HCT116 (cell line): Measurements from ENCODE around the gene FBXW8. TPM values are rescaled to one million over a fixed set of nuclear protein-coding genes. Genes with fewer than 3 reads are reported as not detected.

ENCODE experiments used
- ATAC-seq: fragments of 200-7000 bp; cut with Tn5 transposase; 2 replicates; pipeline ENCODE4 v1.9.1; 2020; ENCODE audit warnings: mild to moderate bottlenecking, moderate library complexity
- BruUV-seq: library from RNA; stranded (reverse); fragments of 400-500 nt; replicated peaks from 2 replicates; lab custom pipeline; 2021; lab: Mats Ljungman, UMichigan
- CTCF ChIA-PET: fragments of 300-600 bp; sonication (Branson Sonifier 250); formaldehyde crosslinking; loops from one replicate; lab custom pipeline; 2021; ENCODE audit warnings: antibody characterized with exemption; lab: Charles Lee
- POLR2A ChIA-PET: fragments of 300-600, 350-600 bp; sonication (Branson Sonifier 250); formaldehyde crosslinking; loops from one replicate; lab custom pipeline; 2021; ENCODE audit warnings: antibody characterized with exemption; lab: Charles Lee
- RAD21 ChIA-PET, 2 experiments: fragments of 300-600 bp; sonication (Branson Sonifier 250); formaldehyde crosslinking; loops; one replicate each; lab custom pipeline; 2023; ENCODE audit warnings: low total read pairs in 2 of 2; ENCODE audit not compliant: uncharacterized antibody in 2 of 2, unreplicated experiment in 2 of 2, low non-redundant PET in 1 of 2; lab: Charles Lee
- DNase-seq: peaks from one replicate; pipeline ENCODE4 v3.0.0-alpha.2; 2010; ENCODE audit warnings: low read depth, low spot score
- H2AFZ ChIP-seq: fragments of 200-600 bp; shearing (Covaris generic), sonication (generic); 2 replicates; pipeline ENCODE4 v1.6.1; 2017; ENCODE audit warnings: low read depth, mixed run types, mixed read lengths, antibody characterized with exemption, low read length; ENCODE audit not compliant: poor library complexity, severe bottlenecking
- H3K27ac ChIP-seq: 2 replicates; pipeline ENCODE4 v1.5.1; 2012; ENCODE audit warnings: low read depth, low read length
- H3K27me3 ChIP-seq: fragments of 200-600 bp; sonication (generic); 2 replicates; pipeline ENCODE4 v1.6.1; 2016; ENCODE audit warnings: mixed run types, low read length, mixed read lengths; ENCODE audit not compliant: insufficient read depth
- H3K36me3 ChIP-seq, 2 experiments: fragments of 200-500 bp in 1 of 2; fragments of 200-600 bp in 1 of 2; sonication (Bioruptor generic) in 1 of 2; sonication (generic) in 1 of 2; 2 replicates each; pipeline versions ENCODE4 v1.5.1 to v1.6.1; 2014 to 2016; ENCODE audit warnings: low read length in 2 of 2, inconsistent platforms in 1 of 2, mixed read lengths in 1 of 2, mixed run types in 1 of 2; ENCODE audit not compliant: insufficient read depth in 2 of 2, control insufficient read depth in 1 of 2
- H3K4me1 ChIP-seq, 2 experiments: fragments of 200-600 bp in 1 of 2; sonication (generic) in 1 of 2; 2 replicates each; pipeline versions ENCODE4 v1.5.1 to v1.6.1; 2012 to 2017; ENCODE audit warnings: low read length in 2 of 2, inconsistent platforms in 1 of 2, mild to moderate bottlenecking in 1 of 2, mixed read lengths in 1 of 2, mixed run types in 1 of 2, moderate library complexity in 1 of 2; ENCODE audit not compliant: insufficient read depth in 2 of 2, control insufficient read depth in 1 of 2
- H3K4me2 ChIP-seq: fragments of 200-600 bp; sonication (generic); 2 replicates; pipeline ENCODE4 v1.6.1; 2017; ENCODE audit warnings: mixed run types, low read length, mixed read lengths
- H3K4me3 ChIP-seq, 2 experiments: fragments of 200-600 bp in 1 of 2; sonication (generic) in 1 of 2; replicated peaks in 1 of 2; 2 replicates each; pipeline ENCODE4 v1.5.1; 2011 to 2016; ENCODE audit warnings: low read length in 2 of 2, control low read depth in 1 of 2, low read depth in 1 of 2, mild to moderate bottlenecking in 1 of 2, mixed read lengths in 1 of 2, mixed run types in 1 of 2
- H3K79me2 ChIP-seq: fragments of 200-600 bp; sonication (generic); 2 replicates; pipeline ENCODE4 v1.6.1; 2017; ENCODE audit warnings: mild to moderate bottlenecking, mixed run types, low read length, moderate library complexity, mixed read lengths; ENCODE audit not compliant: insufficient read depth
- H3K9ac ChIP-seq: fragments of 200-600 bp; sonication (generic); 2 replicates; pipeline ENCODE4 v1.6.1; 2016; ENCODE audit warnings: low read length, mixed read lengths
- H3K9me2 ChIP-seq: fragments of 200-600 bp; sonication (generic), shearing (Covaris generic); 2 replicates; pipeline ENCODE4 v1.6.1; 2017; ENCODE audit warnings: mixed run types, mild to moderate bottlenecking, moderate library complexity; ENCODE audit not compliant: insufficient read depth
- H3K9me3 ChIP-seq, 2 experiments: fragments of 200-500 bp in 1 of 2; fragments of 200-600 bp in 1 of 2; sonication (Bioruptor generic) in 1 of 2; sonication (generic) in 1 of 2; 2 replicates each; pipeline ENCODE4 v1.6.1; 2014 to 2017; ENCODE audit warnings: low read length in 2 of 2, mixed read lengths in 2 of 2, inconsistent platforms in 1 of 2, low read depth in 1 of 2, mild to moderate bottlenecking in 1 of 2, mixed run types in 1 of 2, moderate library complexity in 1 of 2; ENCODE audit not compliant: control insufficient read depth in 1 of 2, insufficient read depth in 1 of 2
- H4K20me1 ChIP-seq: fragments of 200-600 bp; sonication (generic), shearing (Covaris generic); 2 replicates; pipeline ENCODE4 v1.6.1; 2017; ENCODE audit warnings: mixed run types, mild to moderate bottlenecking, moderate library complexity; ENCODE audit not compliant: insufficient read depth
- CEBPB ChIP-seq: IDR thresholded peaks from 2 replicates; pipeline ENCODE4 v1.6.1; 2012; ENCODE audit warnings: low read depth
- EZH2 ChIP-seq: fragments of 200-600 bp; sonication (generic); IDR thresholded peaks from 2 replicates; pipeline ENCODE4 v1.6.1; 2017; ENCODE audit warnings: antibody characterized with exemption, mixed run types
- EZH2phosphoT487 ChIP-seq: fragments of 200-600 bp; IDR thresholded peaks from 2 replicates; pipeline ENCODE4 v1.6.1; 2018; ENCODE audit warnings: antibody characterized with exemption, borderline replicate concordance
- JUND ChIP-seq: IDR thresholded peaks from 2 replicates; pipeline ENCODE4 v1.6.1; 2012
- RAD21 ChIP-seq: IDR thresholded peaks from 2 replicates; pipeline ENCODE4 v1.6.1; 2012; ENCODE audit warnings: low read depth, mild to moderate bottlenecking
- SRF ChIP-seq: IDR thresholded peaks from 2 replicates; pipeline ENCODE4 v1.6.1; 2012; ENCODE audit warnings: low read depth
- intact Hi-C: fragments of 100-400 bp; cut with micrococcal nuclease; formaldehyde crosslinking; loops from 2 replicates; pipeline ENCODE4 v1.10.0; 2022
- total RNA-seq: library from RNA; stranded (reverse); gene quantifications from one replicate; pipeline ENCODE4 v1.2.1, GENCODE V29; 2021; ENCODE audit not compliant: unreplicated experiment
- TF ChIP-seq, protein P1 (sequence below): IDR thresholded peaks from 2 replicates; pipeline ENCODE4 v1.6.1; 2012; ENCODE audit warnings: low read depth

Gene FBXW8
- total RNA-seq, 1 experiment from 2014 or later = 14.6 TPM

DNA sequence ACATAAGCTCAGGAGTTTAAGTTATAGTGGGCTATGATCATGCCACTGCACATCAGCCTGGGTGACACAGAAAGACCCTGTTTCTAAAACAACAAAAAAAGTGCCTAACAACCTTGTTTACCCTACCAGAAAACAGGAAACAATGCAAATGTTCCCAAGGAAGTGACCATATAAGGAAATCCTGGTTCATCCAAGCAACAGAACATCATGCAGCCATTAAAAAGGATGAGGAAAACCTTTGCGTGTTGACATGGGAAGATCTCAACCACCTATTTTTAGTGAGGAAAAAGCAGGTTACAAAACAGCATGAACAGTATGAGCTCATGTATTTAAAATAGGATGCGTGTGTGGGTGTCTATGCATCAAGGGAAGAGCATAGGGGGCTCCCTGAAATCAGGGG lies 43.2 kb upstream of the FBXW8 start:
- no TSS peak for BruUV-seq
- intact Hi-C loops = no loop called here
- CTCF ChIA-PET = no interaction called here

DNA sequence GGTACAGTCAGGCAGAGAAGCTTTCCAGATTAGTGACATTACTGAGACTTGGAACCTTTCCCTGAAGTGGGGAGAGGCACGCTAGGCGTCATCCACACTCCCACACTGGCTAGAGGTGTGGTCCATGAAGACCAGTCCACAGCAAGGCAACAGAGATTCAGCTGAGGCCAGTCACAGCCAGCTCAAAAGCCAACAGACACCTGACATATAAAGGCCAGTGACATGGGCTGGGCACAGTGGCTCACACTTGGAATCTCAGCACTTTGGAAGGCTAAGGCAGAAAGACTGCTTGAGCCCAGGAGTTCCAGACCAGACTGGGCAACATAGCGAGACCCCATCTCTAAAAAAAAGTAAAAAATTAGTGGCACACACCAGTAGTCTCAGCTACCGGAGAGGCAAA lies 40.4 kb upstream of the FBXW8 start:
- CTCF ChIA-PET = no interaction called here
- no TSS peak for BruUV-seq
- intact Hi-C loops = no loop called here

More for the DNA sequence above, 43.2 kb upstream of the FBXW8 start:
- no peaks in the 10 kb centered on the region for H3K9me3 ChIP-seq
- no peak overlapping the region for H2AFZ ChIP-seq
- H3K27me3 ChIP-seq = no peaks in the 10 kb centered on the region
- no peak for TF ChIP-seq EZH2
- peak; percentile 59; the same call in 1 of the 2 replicates for TF ChIP-seq SRF
- TF ChIP-seq CEBPB = no peak
- TF ChIP-seq, all 23 proteins: peak for 1
- no peak overlapping the region for H3K4me2 ChIP-seq
- ATAC-seq (no peak), DNase-seq (no peak)
- RAD21 ChIA-PET = no interaction called here
- POLR2A ChIA-PET = no interaction called here
- H3K36me3 ChIP-seq = no peaks in the 10 kb centered on the region
- no peak overlapping the region for H3K27ac ChIP-seq
- H3K9ac ChIP-seq = no peak overlapping the region
- H3K4me1 ChIP-seq = peaks cover 13 to 22% of the 10 kb centered on the region in 2 experiments
- no peaks in the 10 kb centered on the region for H3K9me2 ChIP-seq
- H4K20me1 ChIP-seq = no peaks in the 10 kb centered on the region
- H3K4me3 ChIP-seq = no peak overlapping the region
- no peaks in the 10 kb centered on the region for H3K79me2 ChIP-seq

More for the DNA sequence above, 40.4 kb upstream of the FBXW8 start:
- Histone ChIP-seq H3K4me2 (no peak overlapping the region), H3K27me3 (no peaks in the 10 kb centered on the region), H3K9me3 (no peaks in the 10 kb centered on the region), H2AFZ (no peak overlapping the region), H3K36me3 (no peaks in the 10 kb centered on the region), H3K27ac (no peak overlapping the region), H3K9me2 (no peaks in the 10 kb centered on the region), H3K4me3 (no peak overlapping the region), H3K9ac (no peak overlapping the region), H3K79me2 (no peaks in the 10 kb centered on the region), H4K20me1 (no peaks in the 10 kb centered on the region), H3K4me1 (peaks cover under 1% of the 10 kb centered on the region in 2 experiments; a peak in 3 of 4 replicates)
- TF ChIP-seq RAD21 (no peak), EZH2phosphoT487 (no peak), JUND (no peak)
- TF ChIP-seq, protein P1, sequence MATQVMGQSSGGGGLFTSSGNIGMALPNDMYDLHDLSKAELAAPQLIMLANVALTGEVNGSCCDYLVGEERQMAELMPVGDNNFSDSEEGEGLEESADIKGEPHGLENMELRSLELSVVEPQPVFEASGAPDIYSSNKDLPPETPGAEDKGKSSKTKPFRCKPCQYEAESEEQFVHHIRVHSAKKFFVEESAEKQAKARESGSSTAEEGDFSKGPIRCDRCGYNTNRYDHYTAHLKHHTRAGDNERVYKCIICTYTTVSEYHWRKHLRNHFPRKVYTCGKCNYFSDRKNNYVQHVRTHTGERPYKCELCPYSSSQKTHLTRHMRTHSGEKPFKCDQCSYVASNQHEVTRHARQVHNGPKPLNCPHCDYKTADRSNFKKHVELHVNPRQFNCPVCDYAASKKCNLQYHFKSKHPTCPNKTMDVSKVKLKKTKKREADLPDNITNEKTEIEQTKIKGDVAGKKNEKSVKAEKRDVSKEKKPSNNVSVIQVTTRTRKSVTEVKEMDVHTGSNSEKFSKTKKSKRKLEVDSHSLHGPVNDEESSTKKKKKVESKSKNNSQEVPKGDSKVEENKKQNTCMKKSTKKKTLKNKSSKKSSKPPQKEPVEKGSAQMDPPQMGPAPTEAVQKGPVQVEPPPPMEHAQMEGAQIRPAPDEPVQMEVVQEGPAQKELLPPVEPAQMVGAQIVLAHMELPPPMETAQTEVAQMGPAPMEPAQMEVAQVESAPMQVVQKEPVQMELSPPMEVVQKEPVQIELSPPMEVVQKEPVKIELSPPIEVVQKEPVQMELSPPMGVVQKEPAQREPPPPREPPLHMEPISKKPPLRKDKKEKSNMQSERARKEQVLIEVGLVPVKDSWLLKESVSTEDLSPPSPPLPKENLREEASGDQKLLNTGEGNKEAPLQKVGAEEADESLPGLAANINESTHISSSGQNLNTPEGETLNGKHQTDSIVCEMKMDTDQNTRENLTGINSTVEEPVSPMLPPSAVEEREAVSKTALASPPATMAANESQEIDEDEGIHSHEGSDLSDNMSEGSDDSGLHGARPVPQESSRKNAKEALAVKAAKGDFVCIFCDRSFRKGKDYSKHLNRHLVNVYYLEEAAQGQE = no peak
- ATAC-seq (no peak), DNase-seq (no peak)
- ChIA-PET POLR2A (no interaction called here), RAD21 (no interaction called here)
